GM12878 (cell line): ENCODE results near the gene SLC52A3. TPM values are rescaled to one million over a fixed set of nuclear protein-coding genes. Genes with fewer than 3 reads are reported as not detected.
"Not testable (repeated sequence)": the region's sequence is repeated elsewhere in the genome, so short reads cannot be mapped to it uniquely, and the experiment has no call there.

Experiments
- ATAC-seq: fragments of 200-7000 bp; cut with Tn5 transposase; 3 replicates; pipeline ENCODE4 v1.9.1; 2020; ENCODE audit warnings: mild to moderate bottlenecking, moderate library complexity
- BruUV-seq: library from RNA; stranded (reverse); fragments of 400-500 nt; replicated peaks from 2 replicates; lab custom pipeline; 2021; lab: Mats Ljungman, UMichigan
- CTCF ChIA-PET: fragments of 300-600 bp; sonication (Branson Sonifier 250); formaldehyde crosslinking; extraction: SDS; loops from one replicate; lab custom pipeline; 2021; ENCODE audit warnings: inconsistent platforms; lab: Yijun Ruan, JAX
- POLR2A ChIA-PET: fragments of 350-600 bp; formaldehyde crosslinking; extraction: SDS; loops from one replicate; lab custom pipeline; 2021; ENCODE audit warnings: inconsistent platforms; lab: Charles Lee
- RAD21 ChIA-PET: fragments of 300-600 bp; sonication (Branson Sonifier 250); formaldehyde crosslinking; loops from one replicate; lab custom pipeline; 2023; ENCODE audit warnings: antibody characterized with exemption; ENCODE audit not compliant: unreplicated experiment; lab: Charles Lee
- SMC1A ChIA-PET: fragments of 300-600 bp; sonication (Branson Sonifier 250); formaldehyde crosslinking; loops from one replicate; lab custom pipeline; 2023; ENCODE audit not compliant: unreplicated experiment, uncharacterized antibody; lab: Charles Lee
- DNase-seq: peaks from one replicate; pipeline ENCODE4 v3.0.0-alpha.2; 2011; ENCODE audit warnings: low read depth, low spot score
- FAIRE-seq: peaks from 3 replicates; lab custom pipeline; 2011; peaks lifted over from hg19 to GRCh38; lab: Jason Lieb, UNC
- H2AFZ ChIP-seq: 2 replicates; pipeline ENCODE4 v1.6.0; 2011; ENCODE audit warnings: low read depth, low read length, control low read depth; ENCODE audit not compliant: control insufficient read depth
- H3K27ac ChIP-seq: 2 replicates; pipeline ENCODE4 v1.5.1; 2011; ENCODE audit warnings: control low read depth; ENCODE audit not compliant: control insufficient read depth, insufficient read depth
- H3K27me3 ChIP-seq, 2 experiments: replicated peaks in 1 of 2; 2 replicates each; pipeline versions ENCODE4 v1.6.0 to v1.6.1; 2011; ENCODE audit warnings: low read length in 1 of 2; ENCODE audit not compliant: control insufficient read depth in 2 of 2, insufficient read depth in 2 of 2
- H3K36me3 ChIP-seq, 2 experiments: 2 replicates each; pipeline ENCODE4 v1.5.1; 2011; ENCODE audit warnings: low read length in 1 of 2; ENCODE audit not compliant: control insufficient read depth in 2 of 2, insufficient read depth in 2 of 2
- H3K4me1 ChIP-seq: 2 replicates; pipeline ENCODE4 v1.6.1; 2011; ENCODE audit warnings: mild to moderate bottlenecking, low read length, moderate library complexity, mixed read lengths; ENCODE audit not compliant: control insufficient read depth, insufficient read depth
- H3K4me2 ChIP-seq: 2 replicates; pipeline ENCODE4 v1.6.0; 2011; ENCODE audit warnings: control low read depth; ENCODE audit not compliant: control insufficient read depth, insufficient read depth
- H3K4me3 ChIP-seq: fragments of 200-600 bp; sonication (generic); 2 replicates; pipeline ENCODE4 v1.5.1; 2016
- H3K79me2 ChIP-seq: 2 replicates; pipeline ENCODE4 v1.6.0; 2011; ENCODE audit warnings: low read length; ENCODE audit not compliant: control insufficient read depth, insufficient read depth
- H3K9ac ChIP-seq: 2 replicates; pipeline ENCODE4 v1.8.0; 2011; ENCODE audit warnings: low read length, control low read depth, mixed read lengths; ENCODE audit not compliant: control insufficient read depth, insufficient read depth
- H3K9me3 ChIP-seq: replicated peaks from 3 replicates; pipeline ENCODE4 v1.5.1; 2011; ENCODE audit warnings: mild to moderate bottlenecking, low read length; ENCODE audit not compliant: control insufficient read depth, insufficient read depth
- H4K20me1 ChIP-seq: 2 replicates; pipeline ENCODE4 v1.6.0; 2011; ENCODE audit not compliant: control insufficient read depth, insufficient read depth
- WGBS: methylation state at CpG from one replicate; pipeline ENCODE4 v1.1.6; 2016; ENCODE audit warnings: low lambda C conversion rate; ENCODE audit not compliant: insufficient replicate concordance, insufficient coverage; ENCODE audit errors: missing lambda C conversion rate; 5-methylcytosine and 5-hydroxymethylcytosine counted together
- in situ Hi-C: fragments of 300-500 bp; cut with MboI; formaldehyde crosslinking; loops from 9 replicates; pipeline ENCODE4 v1.14.3; 2018; ENCODE audit warnings: mixed read lengths
- intact Hi-C: fragments of 100-400 bp; cut with micrococcal nuclease; formaldehyde crosslinking; loops from one replicate; pipeline ENCODE4 v1.14.2; 2022; ENCODE audit not compliant: unreplicated experiment
- polyA plus RNA-seq, 11 experiments: library from polyadenylated mRNA; depleted of rRNA in 4 of 11; unstranded in 6 of 11; stranded (reverse) in 5 of 11; fragments of >200 nt; fragmentation: Nextera tagmentation in 4 of 11; fragmentation: Illumina TruSeq in 1 of 11; extraction: Ambion mirVana in 4 of 11; extraction: Trizol in 1 of 11; gene quantifications; 1 replicate in 1 of 11; 2 replicates in 10 of 11; pipeline versions ENCODE4 v1.2.1 to v1.2.3, GENCODE V29; 2011 to 2016; ENCODE audit warnings: inconsistent platforms in 2 of 11, missing spikeins in 2 of 11, low read depth in 1 of 11
- total RNA-seq, 4 experiments: library from RNA; depleted of rRNA in 3 of 4; stranded (reverse); fragments of >200 nt in 3 of 4; fragmentation: Illumina TruSeq in 1 of 4; extraction: Trizol in 1 of 4; gene quantifications; 2 replicates each; pipeline versions ENCODE4 v1.2.1 to v1.2.3, GENCODE V29; 2013 to 2021

SLC52A3 gene
- total and polyA plus RNA-seq, 10 of the 15 experiments (the other 5 are each of a cell fraction or from before 2014, with no cell fraction given) = not detected

- ATAC-seq, H3K4me2 ChIP-seq, intact Hi-C loops, in situ Hi-C loops, H3K9ac ChIP-seq, H3K9me3 ChIP-seq, H4K20me1 ChIP-seq, H3K36me3 ChIP-seq, H3K27me3 ChIP-seq, H3K4me3 ChIP-seq, H3K79me2 ChIP-seq, FAIRE-seq, POLR2A ChIA-PET, H3K27ac ChIP-seq, SMC1A ChIA-PET, BruUV-seq, DNase-seq, RAD21 ChIA-PET, H3K4me1 ChIP-seq, H2AFZ ChIP-seq: not testable (repeated sequence)
- CTCF ChIA-PET = interaction anchor here (0.6 kb wide), 1 partner anchor 156 kb away, joined by 3 read pairs; no protein-coding TSS in a partner anchor
- WGBS = 28% methylated on average over 7 of the region's 7 CpGs
Observed at GRCh38 chr20:800026-800425, 31.7 kb upstream of the SLC52A3 start.

- H3K9me3 ChIP-seq, BruUV-seq, H4K20me1 ChIP-seq, POLR2A ChIA-PET, FAIRE-seq, H3K79me2 ChIP-seq, H2AFZ ChIP-seq, H3K27ac ChIP-seq, in situ Hi-C loops, intact Hi-C loops, H3K27me3 ChIP-seq, H3K4me3 ChIP-seq, H3K4me2 ChIP-seq, DNase-seq, ATAC-seq, H3K9ac ChIP-seq, H3K4me1 ChIP-seq, H3K36me3 ChIP-seq, SMC1A ChIA-PET: not testable (repeated sequence)
- RAD21 ChIA-PET = interaction anchor here (1.3 kb wide), 1 partner anchor 17 kb away, joined by 3 read pairs; no protein-coding TSS in a partner anchor
- CTCF ChIA-PET = interaction anchor here (0.7 to 0.8 kb wide), 2 partner anchors 111 to 157 kb away, joined by 3 read pairs; no protein-coding TSS in a partner anchor
- WGBS = 26% methylated on average over 5 of the region's 5 CpGs
Observed at GRCh38 chr20:798746-799145, 30.4 kb upstream of the SLC52A3 start.
